Epidermal melanocyte (primary cell): ENCODE measurements around the gene BNC2.

Experiments used
- DNase-seq: peaks from one replicate; pipeline ENCODE4 v3.0.0; 2011; ENCODE audit warnings: low spot score; ENCODE audit not compliant: insufficient read length

Gene BNC2

DNA sequence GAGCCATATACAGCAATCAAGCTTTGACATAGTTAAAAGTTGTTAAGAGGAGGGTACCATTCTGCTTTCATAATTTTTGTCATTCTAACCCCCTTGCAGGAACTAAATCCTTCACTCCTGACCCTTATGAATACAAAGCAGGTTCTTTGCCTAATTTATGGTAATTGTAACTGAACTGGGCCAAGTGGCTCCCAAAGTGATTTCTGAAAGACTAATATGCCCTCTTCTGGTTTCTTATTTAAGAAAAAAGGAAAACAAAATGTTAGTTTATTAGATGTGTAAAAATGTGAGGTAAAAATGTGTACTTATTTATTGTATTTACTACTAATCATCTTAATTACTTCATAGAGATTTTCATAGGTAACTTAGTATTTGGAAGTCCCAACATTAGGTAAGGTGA lies 268.5 kb downstream of the BNC2 start:
- DNase-seq: no peak

DNA sequence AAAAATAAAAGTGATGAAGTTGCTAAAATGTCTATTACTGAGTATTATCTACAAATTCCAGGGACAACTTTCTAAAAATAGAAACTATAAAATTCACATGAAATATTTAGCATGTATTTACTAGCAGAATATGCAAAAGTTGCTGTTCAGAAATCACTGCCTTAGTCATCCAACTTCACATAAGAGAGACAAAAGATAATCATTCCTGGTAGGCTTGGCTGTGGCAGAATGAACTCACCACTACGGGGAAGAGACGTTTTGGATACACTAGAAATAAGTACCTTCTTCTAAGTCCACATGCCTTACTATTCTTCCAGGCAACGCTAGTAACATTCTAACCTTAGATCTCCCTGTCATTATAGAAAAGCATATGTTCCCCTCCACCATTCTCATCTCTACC lies 272.2 kb downstream of the BNC2 start:
- no peak for DNase-seq

- DNase-seq: no peak
Measured at GRCh38 chr9:16597136-16597535, 273.3 kb downstream of the BNC2 start.

DNA sequence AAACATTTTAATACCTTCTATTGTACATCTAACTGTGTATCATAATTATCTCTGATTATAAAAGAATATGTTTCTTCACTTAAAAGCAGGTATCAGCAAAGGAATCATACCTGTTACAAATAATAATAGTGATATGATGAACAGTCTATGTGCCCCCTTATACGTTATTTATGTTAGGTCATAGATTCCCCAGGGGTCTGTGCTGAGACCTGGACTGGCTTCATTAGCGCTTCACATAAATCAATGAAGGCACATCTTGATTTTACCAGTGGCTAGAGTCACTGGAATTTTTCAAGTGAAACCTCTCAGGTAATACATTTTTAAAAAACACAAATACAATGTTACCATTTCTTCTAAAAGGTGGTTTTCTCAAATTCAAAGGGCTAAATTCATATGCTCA lies 275.2 kb downstream of the BNC2 start:
- no peak for DNase-seq

GRCh38 chr9:16594787-16595186 lies 275.7 kb downstream of the BNC2 start:
- DNase-seq: no peak

- no peak for DNase-seq
Measured at GRCh38 chr9:16593746-16594145, 276.7 kb downstream of the BNC2 start.

DNA sequence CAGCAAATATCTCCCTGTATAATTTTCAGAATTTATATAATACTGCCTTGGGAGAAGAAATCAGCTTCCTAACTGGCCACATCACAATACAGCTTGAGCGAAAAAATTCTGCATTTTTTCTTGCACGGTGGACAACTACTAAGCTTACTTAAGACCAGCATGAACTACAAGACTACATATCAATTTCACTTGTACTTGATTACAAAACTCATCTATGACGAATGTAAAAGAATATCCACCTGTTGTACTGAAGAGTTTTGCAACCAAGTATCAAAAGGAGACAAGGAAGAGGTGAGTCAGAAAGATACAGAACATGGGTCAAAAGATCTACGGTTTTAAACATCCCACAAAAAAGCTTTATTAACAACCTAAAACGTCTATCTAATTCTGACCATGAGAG lies 279.4 kb downstream of the BNC2 start:
- no peak for DNase-seq

GRCh38 chr9:16585591-16585990 lies 284.9 kb downstream of the BNC2 start:
- DNase-seq: no peak

GRCh38 chr9:16579872-16580432 lies 290.5 kb downstream of the BNC2 start:
- DNase-seq: no peak

DNA sequence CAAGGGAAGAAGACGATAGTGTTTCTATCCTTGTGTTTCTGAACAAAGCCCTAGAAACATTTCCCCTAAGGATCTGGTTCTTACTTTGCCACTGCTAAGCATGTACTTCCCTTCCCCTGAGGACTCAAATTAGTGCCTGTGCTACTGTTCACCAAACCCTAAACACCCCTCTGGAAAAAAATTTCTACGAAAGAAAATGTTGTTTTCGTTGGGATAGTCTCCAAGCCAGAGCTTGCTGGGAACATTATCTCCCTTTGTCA lies 294.6 kb downstream of the BNC2 start:
- no peak for DNase-seq

- no peak for DNase-seq
Measured at GRCh38 chr9:16575142-16575985, 295.1 kb downstream of the BNC2 start.

DNA sequence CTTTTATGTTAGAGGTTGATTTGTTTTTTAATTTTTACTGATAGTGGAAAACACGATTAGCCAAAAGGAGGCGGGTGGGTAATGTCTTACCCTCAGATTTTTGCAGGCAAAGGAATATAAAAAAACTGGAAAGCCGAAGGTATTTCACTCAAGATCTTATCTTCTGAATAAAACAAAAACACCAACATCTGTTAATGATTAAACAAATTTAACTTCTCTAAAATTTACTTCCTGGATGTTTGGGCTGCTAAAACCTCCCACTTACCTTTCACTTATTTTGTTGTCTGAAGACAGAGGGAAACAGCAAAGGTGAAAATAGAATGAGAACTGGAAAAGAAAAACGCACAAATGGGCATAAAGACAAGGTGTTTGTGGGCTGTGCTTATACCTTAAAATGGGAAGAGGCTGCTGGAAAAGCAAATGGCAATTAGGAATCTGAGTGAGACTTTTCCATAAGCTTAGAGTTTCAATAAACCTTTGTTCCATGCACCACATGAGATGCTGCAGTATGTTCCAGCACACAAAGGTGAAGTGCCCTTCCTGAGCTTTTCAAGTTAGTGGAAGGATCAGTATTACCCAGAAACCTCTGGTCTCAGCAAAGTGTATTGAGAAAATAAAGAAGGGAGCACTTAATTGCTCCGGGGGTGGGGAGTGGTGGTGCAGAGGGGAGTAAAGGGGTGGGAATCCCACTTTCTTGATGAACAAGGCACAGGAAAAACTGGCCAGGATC lies 298.3 kb downstream of the BNC2 start:
- DNase-seq: no peak

DNA sequence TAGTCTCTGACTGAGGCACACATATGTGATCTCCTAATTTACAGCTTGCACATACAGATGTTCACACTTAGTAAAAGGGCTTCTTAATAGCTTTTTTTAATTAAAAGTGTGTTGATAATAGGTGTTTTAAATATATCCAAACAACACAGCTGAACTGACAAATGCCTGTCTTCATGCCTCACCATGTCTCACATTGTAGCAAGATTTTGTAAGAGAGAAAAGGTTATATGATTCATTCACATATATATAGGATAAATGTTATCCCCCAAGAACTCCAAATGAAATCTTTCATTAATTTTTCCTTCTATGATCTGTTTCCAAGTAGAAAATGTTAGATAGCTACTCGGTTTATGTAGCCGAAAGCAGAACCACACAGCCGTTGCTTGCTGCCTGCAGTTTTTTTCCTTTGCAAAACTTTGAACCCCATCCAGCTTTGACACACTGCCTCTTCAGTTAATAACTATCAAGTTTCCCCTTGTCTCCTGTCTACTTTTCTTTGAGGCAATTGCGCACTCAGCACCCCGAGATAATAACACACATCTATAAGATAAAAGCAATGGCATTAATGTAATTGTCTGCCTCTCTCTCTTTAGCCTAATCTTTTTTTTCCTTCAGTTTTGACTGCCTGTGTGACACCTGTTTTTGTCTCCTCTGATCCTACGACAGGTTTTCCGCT lies 299.2 kb downstream of the BNC2 start:
- DNase-seq: no peak

DNA sequence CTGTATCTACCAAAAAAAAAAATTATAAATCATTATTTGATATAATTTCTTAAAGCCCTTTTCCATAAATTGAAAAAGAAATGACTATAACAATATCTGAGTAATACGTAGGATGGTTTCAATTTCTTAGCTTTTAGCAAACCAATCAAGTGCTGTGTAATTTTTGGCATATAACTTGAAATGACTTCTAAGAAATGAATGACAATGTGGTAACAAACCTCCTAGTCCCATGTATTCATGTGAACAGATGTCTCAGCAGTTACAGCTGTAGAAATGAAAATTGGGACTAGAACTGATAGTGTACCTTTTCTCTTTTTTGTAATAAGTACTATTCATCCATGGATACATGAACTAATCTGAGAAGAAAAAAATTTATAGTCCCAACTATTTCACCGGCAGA lies 307.0 kb downstream of the BNC2 start:
- no peak for DNase-seq

- DNase-seq: no peak
Measured at GRCh38 chr9:16561121-16561520, 309.3 kb downstream of the BNC2 start.

- no peak for DNase-seq
Measured at GRCh38 chr9:16559418-16560188, 310.9 kb downstream of the BNC2 start.

DNA sequence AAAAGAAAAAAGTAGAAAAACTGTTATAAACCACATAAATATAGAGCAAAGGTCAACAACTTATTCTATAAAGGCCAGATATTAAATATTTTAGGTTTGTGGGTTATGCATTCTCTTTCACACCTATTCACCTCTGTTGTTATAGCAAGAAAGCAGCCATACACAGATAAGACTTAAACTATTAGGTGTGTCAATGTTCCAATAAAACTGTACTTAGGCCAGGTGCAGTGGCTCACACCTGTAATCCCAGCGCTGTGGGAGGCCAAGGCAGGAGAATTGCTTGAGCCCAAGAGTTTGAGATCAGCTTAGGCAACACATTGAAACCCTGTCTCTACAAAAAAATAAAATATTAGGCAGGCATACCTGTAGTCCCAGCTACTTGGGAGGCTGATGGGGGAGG lies 314.7 kb downstream of the BNC2 start:
- DNase-seq: no peak

GRCh38 chr9:16553869-16554540 lies 316.5 kb downstream of the BNC2 start:
- no peak for DNase-seq

- no peak for DNase-seq
Measured at GRCh38 chr9:16552252-16552651, 318.2 kb downstream of the BNC2 start.

- no peak for DNase-seq
Measured at GRCh38 chr9:16551692-16552091, 318.8 kb downstream of the BNC2 start.

GRCh38 chr9:16545639-16546038 lies 324.8 kb downstream of the BNC2 start:
- DNase-seq: no peak
